B cell (primary cell): ENCODE data around the gene CALD1. TPM values are rescaled to one million over a fixed set of nuclear protein-coding genes. Genes with fewer than 3 reads are reported as not detected.

ENCODE experiments used
- ATAC-seq: fragments of 200-7000 bp; cut with Tn5 transposase; one replicate; pipeline ENCODE4 v1.10.0; 2021; ENCODE audit warnings: low read depth, mild to moderate bottlenecking, moderate number of reproducible peaks, moderate library complexity
- CTCF ChIA-PET: fragments of 350-600 bp; sonication (Branson Sonifier 250); formaldehyde crosslinking; loops from one replicate; lab custom pipeline; 2021; ENCODE audit warnings: antibody characterized with exemption, inconsistent platforms; lab: Charles Lee
- POLR2A ChIA-PET: fragments of 350-600 bp; sonication (Branson Sonifier 250); formaldehyde crosslinking; loops from one replicate; lab custom pipeline; 2021; ENCODE audit warnings: antibody characterized with exemption; lab: Charles Lee
- DNase-seq: peaks from one replicate; pipeline ENCODE4 v3.0.0; 2013
- H2AFZ ChIP-seq: 2 replicates; pipeline ENCODE4 v1.6.1; 2012; ENCODE audit warnings: mild to moderate bottlenecking, low read depth, low read length; ENCODE audit not compliant: insufficient read depth, poor library complexity, severe bottlenecking
- H3K27ac ChIP-seq, 2 donors: 1 replicate in 1 of 2; 2 replicates in 1 of 2; pipeline ENCODE4 v1.5.1; 2012 to 2013; ENCODE audit warnings: low read length in 2 of 2, mild to moderate bottlenecking in 2 of 2, moderate library complexity in 1 of 2
- H3K27me3 ChIP-seq, 4 experiments: fragments of 200-600 bp in 1 of 4; sonication (generic) in 1 of 4; replicated peaks in 1 of 4; 1 replicate in 2 of 4; 2 replicates in 2 of 4; pipeline versions ENCODE4 v1.6.1 to v1.7.0; 2013 to 2016; ENCODE audit warnings: low read length in 3 of 4, mild to moderate bottlenecking in 2 of 4, mixed read lengths in 1 of 4, moderate library complexity in 1 of 4; ENCODE audit not compliant: insufficient read depth in 4 of 4, control insufficient read depth in 3 of 4; ENCODE audit errors: control extremely low read depth in 1 of 4
- H3K36me3 ChIP-seq, 2 experiments: replicated peaks in 1 of 2; 1 replicate in 1 of 2; 2 replicates in 1 of 2; pipeline versions ENCODE4 v1.6.1 to v1.7.1; 2013; ENCODE audit warnings: low read length in 1 of 2; ENCODE audit not compliant: insufficient read depth in 2 of 2, control insufficient read depth in 1 of 2; ENCODE audit errors: control extremely low read depth in 1 of 2, extremely low read depth in 1 of 2
- H3K4me1 ChIP-seq, 2 donors: fragments of 200-600 bp in 1 of 2; sonication (generic) in 1 of 2; 1 replicate in 1 of 2; 2 replicates in 1 of 2; pipeline versions ENCODE4 v1.5.1 to v1.6.1; 2013 to 2017; ENCODE audit warnings: low read length in 2 of 2; ENCODE audit not compliant: control insufficient read depth in 2 of 2, insufficient read depth in 2 of 2
- H3K4me2 ChIP-seq: replicated peaks from 2 replicates; pipeline ENCODE3; 2012; ENCODE audit warnings: mild to moderate bottlenecking, low read depth, low read length; ENCODE audit not compliant: poor library complexity, severe bottlenecking
- H3K4me3 ChIP-seq, 5 experiments: fragments of 200-600 bp in 1 of 5; sonication (generic) in 1 of 5; 1 replicate in 3 of 5; 2 replicates in 2 of 5; pipeline versions ENCODE4 v1.5.1 to v1.7.0; 2011 to 2016; ENCODE audit warnings: low read length in 4 of 5, mild to moderate bottlenecking in 4 of 5, low read depth in 2 of 5, control low read depth in 1 of 5, moderate library complexity in 1 of 5; ENCODE audit not compliant: insufficient read depth in 1 of 5; ENCODE audit errors: control extremely low read depth in 1 of 5, extremely low read depth in 1 of 5
- H3K79me2 ChIP-seq: fragments of 200-600 bp; sonication (generic); one replicate; pipeline ENCODE4 v1.6.0; 2016; ENCODE audit warnings: low read length; ENCODE audit not compliant: control insufficient read depth, insufficient read depth
- H3K9ac ChIP-seq: fragments of 200-600 bp; sonication (generic); 2 replicates; pipeline ENCODE4 v1.6.1; 2017; ENCODE audit warnings: mild to moderate bottlenecking, low read length, moderate library complexity
- H3K9me3 ChIP-seq, 3 donors: one replicate each; pipeline versions ENCODE4 v1.6.1 to v1.7.1; 2013; ENCODE audit warnings: low read length in 2 of 3; ENCODE audit not compliant: control insufficient read depth in 2 of 3, insufficient read depth in 1 of 3; ENCODE audit errors: control extremely low read depth in 1 of 3
- H4K20me1 ChIP-seq: 2 replicates; pipeline ENCODE4 v1.6.0; 2012; ENCODE audit warnings: mild to moderate bottlenecking, low read length; ENCODE audit not compliant: insufficient read depth, control insufficient read depth, poor library complexity, severe bottlenecking
- H3K27ac Mint-ChIP-seq: one replicate; pipeline ENCODE4 v1.8.0; 2021; ENCODE audit warnings: mixed read lengths
- H3K27me3 Mint-ChIP-seq: one replicate; pipeline ENCODE4 v1.8.0; 2021; ENCODE audit warnings: mixed read lengths
- H3K4me1 Mint-ChIP-seq: one replicate; pipeline ENCODE4 v1.8.0; 2021; ENCODE audit warnings: mixed read lengths
- H3K4me3 Mint-ChIP-seq: one replicate; pipeline ENCODE4 v1.8.0; 2021; ENCODE audit warnings: mixed read lengths
- H3K9me3 Mint-ChIP-seq: one replicate; pipeline ENCODE4 v1.8.0; 2022; ENCODE audit warnings: mixed read lengths; ENCODE audit not compliant: insufficient read depth
- EZH2 ChIP-seq: IDR thresholded peaks from 2 replicates; pipeline ENCODE4 v1.6.1; 2012; ENCODE audit warnings: borderline replicate concordance, low read depth, mild to moderate bottlenecking, moderate library complexity, low read length; ENCODE audit not compliant: insufficient read depth, poor library complexity, severe bottlenecking
- WGBS: methylation state at CpG from one replicate; pipeline ENCODE4 v1.1.5; 2013; ENCODE audit warnings: missing lambda C conversion rate; ENCODE audit not compliant: insufficient coverage; 5-methylcytosine and 5-hydroxymethylcytosine counted together
- intact Hi-C: fragments of 100-400 bp; cut with micrococcal nuclease; formaldehyde crosslinking; loops from one replicate; pipeline ENCODE4 v1.10.0; 2022
- polyA plus RNA-seq: library from polyadenylated mRNA; depleted of rRNA; stranded (reverse); fragments of >200 nt; gene quantifications from 2 replicates; pipeline ENCODE4 v1.2.3, GENCODE V29; 2012
- total RNA-seq, 2 donors: library from RNA; stranded (reverse); fragments of 120-200 nt in 1 of 2; gene quantifications; 1 replicate in 1 of 2; 2 replicates in 1 of 2; pipeline versions ENCODE4 v1.2.3 to v1.2.4, GENCODE V29; 2013 to 2022
- TF ChIP-seq, protein P1 (sequence below): fragments of 200-600 bp; IDR thresholded peaks from one replicate; pipeline ENCODE4 v1.8.0; 2022; ENCODE audit warnings: antibody characterized with exemption, mild to moderate bottlenecking

CALD1 gene
- total and polyA plus RNA-seq, 2 donors (not counting 1 experiment from before 2014, with no cell fraction given): 0.18 to 0.69 TPM

DNA sequence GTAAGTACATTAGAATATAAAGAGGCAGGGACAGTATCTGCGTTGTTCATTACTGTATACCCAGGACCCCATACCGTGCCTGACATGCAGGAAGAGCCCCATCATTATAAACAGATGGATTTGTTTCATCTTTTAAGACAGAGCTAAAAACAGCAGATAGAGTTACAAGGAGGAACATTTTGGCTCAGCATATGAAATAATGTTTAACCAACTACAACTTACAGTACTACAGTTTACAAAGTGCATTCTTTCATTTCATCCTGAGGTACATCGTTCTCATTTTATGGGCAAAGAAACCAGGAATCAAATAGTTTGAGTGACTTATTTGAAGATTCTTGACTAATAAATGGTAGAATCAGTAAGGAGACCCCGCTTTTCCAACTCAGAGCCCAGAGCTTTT is 168.8 kb downstream of the CALD1 start:
- no peaks in the 10 kb centered on the region for H3K27me3 ChIP-seq
- intact Hi-C loops: no loop called here
- H3K9ac ChIP-seq: no peak overlapping the region
- no peak for TF ChIP-seq EZH2
- TF ChIP-seq, protein P1, sequence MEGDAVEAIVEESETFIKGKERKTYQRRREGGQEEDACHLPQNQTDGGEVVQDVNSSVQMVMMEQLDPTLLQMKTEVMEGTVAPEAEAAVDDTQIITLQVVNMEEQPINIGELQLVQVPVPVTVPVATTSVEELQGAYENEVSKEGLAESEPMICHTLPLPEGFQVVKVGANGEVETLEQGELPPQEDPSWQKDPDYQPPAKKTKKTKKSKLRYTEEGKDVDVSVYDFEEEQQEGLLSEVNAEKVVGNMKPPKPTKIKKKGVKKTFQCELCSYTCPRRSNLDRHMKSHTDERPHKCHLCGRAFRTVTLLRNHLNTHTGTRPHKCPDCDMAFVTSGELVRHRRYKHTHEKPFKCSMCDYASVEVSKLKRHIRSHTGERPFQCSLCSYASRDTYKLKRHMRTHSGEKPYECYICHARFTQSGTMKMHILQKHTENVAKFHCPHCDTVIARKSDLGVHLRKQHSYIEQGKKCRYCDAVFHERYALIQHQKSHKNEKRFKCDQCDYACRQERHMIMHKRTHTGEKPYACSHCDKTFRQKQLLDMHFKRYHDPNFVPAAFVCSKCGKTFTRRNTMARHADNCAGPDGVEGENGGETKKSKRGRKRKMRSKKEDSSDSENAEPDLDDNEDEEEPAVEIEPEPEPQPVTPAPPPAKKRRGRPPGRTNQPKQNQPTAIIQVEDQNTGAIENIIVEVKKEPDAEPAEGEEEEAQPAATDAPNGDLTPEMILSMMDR: no peak
- no peak overlapping the region for H2AFZ ChIP-seq
- H3K9me3 ChIP-seq: no peaks in the 10 kb centered on the region
- H3K79me2 ChIP-seq: no peaks in the 10 kb centered on the region
- no peak overlapping the region for H3K27ac Mint-ChIP-seq
- no peak overlapping the region for H3K27ac ChIP-seq
- H3K4me1 Mint-ChIP-seq: no peaks in the 10 kb centered on the region
- ChIA-PET CTCF (interaction anchor here (8.2 kb wide), 1 partner anchor 315 kb away, joined by 106 read pairs; no protein-coding TSS in a partner anchor), POLR2A (no interaction called here)
- peaks cover 3% of the 10 kb centered on the region for H3K27me3 Mint-ChIP-seq
- no peak overlapping the region for H3K4me2 ChIP-seq
- ATAC-seq (no peak), DNase-seq (no peak)
- no peaks in the 10 kb centered on the region for H3K4me1 ChIP-seq
- H3K9me3 Mint-ChIP-seq: no peaks in the 10 kb centered on the region
- H4K20me1 ChIP-seq: no peaks in the 10 kb centered on the region
- no peak overlapping the region for H3K4me3 ChIP-seq
- no peaks in the 10 kb centered on the region for H3K36me3 ChIP-seq
- 93% methylated on average over 2 of the region's 4 CpGs for WGBS
- no peak overlapping the region for H3K4me3 Mint-ChIP-seq

DNA sequence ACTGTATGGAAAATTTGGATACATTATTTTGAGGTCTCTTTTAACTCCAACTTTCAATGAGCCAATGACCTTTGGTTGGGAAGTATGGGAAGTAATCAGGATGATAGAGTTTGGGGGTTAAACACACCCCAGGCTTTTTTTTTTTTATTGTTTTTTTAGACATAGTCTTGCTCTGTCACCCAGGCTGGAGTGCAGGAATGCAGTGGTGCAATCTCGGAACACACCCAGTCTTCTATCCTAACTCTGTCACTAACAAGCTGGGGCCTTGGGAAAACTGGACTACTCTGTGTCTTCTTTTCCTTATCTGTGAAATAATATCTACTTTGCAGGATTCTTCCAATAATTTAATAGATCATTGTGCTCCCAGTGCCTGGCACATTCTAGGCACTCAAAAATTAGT is 169.3 kb downstream of the CALD1 start:
- Mint-ChIP-seq H3K27ac (no peak overlapping the region), H3K4me3 (no peak overlapping the region), H3K9me3 (no peaks in the 10 kb centered on the region), H3K4me1 (no peaks in the 10 kb centered on the region), H3K27me3 (peaks cover 3% of the 10 kb centered on the region)
- ChIA-PET POLR2A (no interaction called here), CTCF (interaction anchor here (8.2 kb wide), 1 partner anchor 315 kb away, joined by 106 read pairs; no protein-coding TSS in a partner anchor)
- WGBS: no CpG with 5 or more reads among the region's 1 CpG
- H2AFZ ChIP-seq: no peak overlapping the region
- no peak overlapping the region for H3K4me3 ChIP-seq
- H3K4me2 ChIP-seq: no peak overlapping the region
- no peaks in the 10 kb centered on the region for H3K4me1 ChIP-seq
- intact Hi-C loops: no loop called here
- no peaks in the 10 kb centered on the region for H3K9me3 ChIP-seq
- ATAC-seq: no peak
- no peak for TF ChIP-seq EZH2
- TF ChIP-seq, protein P1: no peak
- H3K36me3 ChIP-seq: no peaks in the 10 kb centered on the region
- H3K27me3 ChIP-seq: no peaks in the 10 kb centered on the region
- H3K79me2 ChIP-seq: no peaks in the 10 kb centered on the region
- DNase-seq: no peak
- no peak overlapping the region for H3K27ac ChIP-seq
- no peak overlapping the region for H3K9ac ChIP-seq
- no peaks in the 10 kb centered on the region for H4K20me1 ChIP-seq
